Gastroesophageal sphincter (tissue), 3 donors: Measurements from ENCODE around the gene NRL.

Experiments
- CTCF ChIP-seq, 4 experiments: fragments of 200-600 bp in 2 of 4; fragments of 450-650 bp in 2 of 4; sonication (generic) in 1 of 4; IDR thresholded peaks; one replicate each; pipeline ENCODE4 v1.5.1; 2017 to 2019; ENCODE audit warnings: antibody characterized with exemption in 4 of 4, mild to moderate bottlenecking in 2 of 4, moderate library complexity in 2 of 4
- POLR2A ChIP-seq, 2 donors: fragments of 450-650 bp; IDR thresholded peaks; one replicate each; pipeline ENCODE4 v1.6.1; 2017; ENCODE audit warnings: antibody characterized with exemption in 2 of 2, mild to moderate bottlenecking in 2 of 2, moderate library complexity in 1 of 2

GRCh38 chr14:24052656-24053547 lies 61.8 kb downstream of the NRL start:
- no peak for TF ChIP-seq CTCF (IDR thresholded peaks at IDR 0.05)
- no peak for TF ChIP-seq POLR2A (IDR thresholded peaks at IDR 0.05)
